Mesothelial cell of epicardium (in vitro differentiated cells): ENCODE results near the gene BNIP5. TPM values are rescaled to one million over a fixed set of nuclear protein-coding genes. Genes with fewer than 3 reads are reported as not detected.
"Not testable (repeated sequence)": the region's sequence is repeated elsewhere in the genome, so short reads cannot be mapped to it uniquely, and the experiment has no call there.

Experiments used
- DNase-seq, 2 experiments: peaks; one replicate each; pipeline ENCODE4 v3.0.0; 2021; ENCODE audit warnings: low spot score in 2 of 2; ENCODE audit not compliant: unreplicated experiment in 2 of 2
- H3K27ac Mint-ChIP-seq: 2 replicates; pipeline ENCODE4 v1.8.0; 2021; ENCODE audit warnings: mixed read lengths
- H3K27me3 Mint-ChIP-seq: 2 replicates; pipeline ENCODE4 v1.8.0; 2021; ENCODE audit warnings: low read depth, mixed read lengths
- H3K36me3 Mint-ChIP-seq: 2 replicates; pipeline ENCODE4 v1.8.0; 2021; ENCODE audit warnings: mixed read lengths
- H3K4me1 Mint-ChIP-seq: 2 replicates; pipeline ENCODE4 v1.8.0; 2021; ENCODE audit warnings: mixed read lengths
- H3K4me3 Mint-ChIP-seq: 2 replicates; pipeline ENCODE4 v1.8.0; 2021; ENCODE audit warnings: mild to moderate bottlenecking, moderate library complexity, mixed read lengths
- H3K9me3 Mint-ChIP-seq: 2 replicates; pipeline ENCODE4 v1.8.0; 2021; ENCODE audit warnings: mixed read lengths
- total RNA-seq: library from RNA; stranded (reverse); gene quantifications from 3 replicates; pipeline ENCODE4 v1.2.1, GENCODE V29; 2021
- TF ChIP-seq, protein P1 (sequence below): fragments of 200-600 bp; sonication (generic); IDR thresholded peaks from one replicate; pipeline ENCODE4 v1.5.0; 2021; ENCODE audit warnings: antibody characterized with exemption; ENCODE audit not compliant: unreplicated experiment

BNIP5 gene
- total RNA-seq, 1 donor from 2014 or later: not detected

DNA sequence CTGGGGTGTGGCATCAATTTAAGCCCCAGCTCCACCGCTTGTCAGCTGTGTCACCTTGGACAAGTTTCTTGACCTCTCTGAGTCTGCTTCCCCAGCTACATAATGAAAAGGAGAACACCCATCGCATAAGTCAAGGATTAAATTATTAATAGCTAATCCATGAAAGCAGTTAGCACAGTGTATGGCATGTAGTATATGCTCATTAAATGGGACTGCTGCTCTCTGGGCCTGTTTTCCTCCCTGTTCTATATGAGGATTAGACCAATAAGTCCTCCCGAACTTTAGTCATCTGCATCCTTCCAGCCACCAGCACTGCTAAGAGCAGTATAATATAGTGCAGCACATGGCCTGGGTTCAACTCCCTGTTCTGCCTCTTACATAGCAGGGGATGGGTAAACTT lies 31.1 kb upstream of the BNIP5 start:
- Mint-ChIP-seq H3K9me3 (no peaks in the 10 kb centered on the region), H3K4me3 (no peak overlapping the region), H3K27me3 (peaks cover 2% of the 10 kb centered on the region), H3K4me1 (peaks cover 18% of the 10 kb centered on the region), H3K27ac (no peak overlapping the region), H3K36me3 (no peaks in the 10 kb centered on the region)
- no peak for DNase-seq
- TF ChIP-seq, protein P1, sequence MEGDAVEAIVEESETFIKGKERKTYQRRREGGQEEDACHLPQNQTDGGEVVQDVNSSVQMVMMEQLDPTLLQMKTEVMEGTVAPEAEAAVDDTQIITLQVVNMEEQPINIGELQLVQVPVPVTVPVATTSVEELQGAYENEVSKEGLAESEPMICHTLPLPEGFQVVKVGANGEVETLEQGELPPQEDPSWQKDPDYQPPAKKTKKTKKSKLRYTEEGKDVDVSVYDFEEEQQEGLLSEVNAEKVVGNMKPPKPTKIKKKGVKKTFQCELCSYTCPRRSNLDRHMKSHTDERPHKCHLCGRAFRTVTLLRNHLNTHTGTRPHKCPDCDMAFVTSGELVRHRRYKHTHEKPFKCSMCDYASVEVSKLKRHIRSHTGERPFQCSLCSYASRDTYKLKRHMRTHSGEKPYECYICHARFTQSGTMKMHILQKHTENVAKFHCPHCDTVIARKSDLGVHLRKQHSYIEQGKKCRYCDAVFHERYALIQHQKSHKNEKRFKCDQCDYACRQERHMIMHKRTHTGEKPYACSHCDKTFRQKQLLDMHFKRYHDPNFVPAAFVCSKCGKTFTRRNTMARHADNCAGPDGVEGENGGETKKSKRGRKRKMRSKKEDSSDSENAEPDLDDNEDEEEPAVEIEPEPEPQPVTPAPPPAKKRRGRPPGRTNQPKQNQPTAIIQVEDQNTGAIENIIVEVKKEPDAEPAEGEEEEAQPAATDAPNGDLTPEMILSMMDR: no peak

DNA sequence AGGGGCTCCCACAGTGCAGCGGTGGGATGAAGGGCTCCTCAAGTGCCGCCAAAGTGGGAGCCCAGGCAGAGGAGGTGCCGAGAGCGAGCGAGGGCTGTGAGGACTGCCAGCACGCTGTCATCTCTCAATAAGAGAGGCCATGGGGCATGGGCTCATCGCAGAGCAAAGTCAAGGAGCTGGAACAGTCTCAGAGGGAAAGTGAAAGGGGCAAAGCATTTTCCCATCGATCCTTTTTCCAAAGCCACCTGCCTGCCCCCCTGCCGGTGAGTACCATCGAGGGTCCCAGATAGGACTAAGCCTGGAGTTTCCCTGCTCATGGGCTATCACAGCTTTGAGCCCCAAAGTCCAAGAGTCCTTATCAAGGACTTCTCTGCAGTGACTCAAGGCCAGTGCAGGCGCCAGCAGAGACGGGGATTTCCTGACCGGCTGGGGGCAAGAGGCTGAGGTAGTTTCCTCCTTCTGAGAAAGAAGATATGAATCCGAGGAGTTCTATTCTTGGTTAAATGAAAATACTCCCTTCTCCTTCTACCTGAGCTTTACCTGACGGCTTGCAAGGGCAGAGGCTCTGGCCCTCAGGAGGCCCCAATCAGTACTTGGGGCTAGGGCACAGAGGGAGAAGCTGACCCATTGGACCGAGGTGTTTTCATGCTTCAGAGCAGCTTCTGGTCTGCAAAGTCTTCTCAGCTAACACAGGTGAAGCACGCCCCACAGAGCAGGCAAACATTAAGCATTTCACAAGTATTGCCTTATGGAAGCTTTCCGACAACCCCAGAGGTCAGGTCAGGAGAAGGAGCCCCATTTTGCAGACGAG lies 28.2 kb upstream of the BNIP5 start:
- no peak overlapping the region for H3K4me3 Mint-ChIP-seq
- H3K27me3 Mint-ChIP-seq: no peaks in the 10 kb centered on the region
- no peak for DNase-seq
- peaks cover 6% of the 10 kb centered on the region for H3K4me1 Mint-ChIP-seq
- H3K36me3 Mint-ChIP-seq: no peaks in the 10 kb centered on the region
- TF ChIP-seq, protein P1: no peak
- H3K9me3 Mint-ChIP-seq: no peaks in the 10 kb centered on the region
- no peak overlapping the region for H3K27ac Mint-ChIP-seq

DNA sequence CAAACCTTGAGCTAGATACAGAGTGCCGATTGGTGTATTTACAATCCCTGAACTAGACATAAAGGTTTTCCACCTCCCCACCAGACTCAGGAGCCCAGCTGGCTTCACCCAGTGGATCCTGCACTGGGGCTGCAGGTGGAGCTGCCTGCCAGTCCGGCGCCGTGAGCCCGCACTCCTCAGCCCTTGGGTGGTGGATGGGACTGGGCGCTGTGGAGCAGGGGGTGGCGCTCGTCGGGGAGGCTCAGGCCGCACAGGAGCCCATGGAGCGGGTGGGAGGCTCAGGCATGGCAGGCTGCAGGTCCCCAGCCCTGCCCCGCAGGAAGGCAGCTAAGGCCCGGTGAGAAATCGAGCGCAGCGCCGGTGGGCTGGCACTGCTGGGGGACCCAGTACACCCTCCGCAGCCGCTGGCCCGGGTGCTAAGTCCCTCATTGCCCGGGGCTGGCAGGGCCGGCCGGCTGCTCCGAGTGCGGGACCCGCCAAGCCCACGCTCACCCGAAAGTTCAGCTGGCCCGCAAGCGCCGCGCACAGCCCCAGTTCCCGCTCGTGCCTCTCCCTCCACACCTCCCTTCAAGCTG lies 27.5 kb upstream of the BNIP5 start:
- H3K27me3 Mint-ChIP-seq, H3K36me3 Mint-ChIP-seq, H3K4me3 Mint-ChIP-seq, H3K27ac Mint-ChIP-seq, DNase-seq, H3K9me3 Mint-ChIP-seq, H3K4me1 Mint-ChIP-seq: not testable (repeated sequence)

DNA sequence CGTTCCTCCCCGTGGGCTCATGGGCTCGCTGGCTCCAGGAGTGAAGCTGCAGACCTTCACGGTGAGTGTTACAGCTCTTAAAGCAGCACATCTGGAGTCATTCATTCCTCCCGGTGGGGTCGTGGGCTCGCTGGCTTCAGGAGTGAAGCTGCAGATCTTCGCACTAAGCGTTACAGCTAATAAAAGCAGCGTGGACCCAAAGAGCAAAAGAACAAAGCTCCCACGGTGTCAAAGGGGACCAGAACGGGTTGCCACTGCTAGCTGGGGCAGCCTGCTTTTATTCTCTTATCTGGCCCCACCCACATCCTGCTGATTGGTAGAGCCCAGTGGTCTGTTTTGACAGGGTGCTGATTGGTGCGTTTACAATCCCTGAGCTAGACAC lies 26.7 kb upstream of the BNIP5 start:
- H3K36me3 Mint-ChIP-seq, H3K9me3 Mint-ChIP-seq, H3K27me3 Mint-ChIP-seq, DNase-seq, H3K27ac Mint-ChIP-seq, H3K4me3 Mint-ChIP-seq, H3K4me1 Mint-ChIP-seq: not testable (repeated sequence)

DNA sequence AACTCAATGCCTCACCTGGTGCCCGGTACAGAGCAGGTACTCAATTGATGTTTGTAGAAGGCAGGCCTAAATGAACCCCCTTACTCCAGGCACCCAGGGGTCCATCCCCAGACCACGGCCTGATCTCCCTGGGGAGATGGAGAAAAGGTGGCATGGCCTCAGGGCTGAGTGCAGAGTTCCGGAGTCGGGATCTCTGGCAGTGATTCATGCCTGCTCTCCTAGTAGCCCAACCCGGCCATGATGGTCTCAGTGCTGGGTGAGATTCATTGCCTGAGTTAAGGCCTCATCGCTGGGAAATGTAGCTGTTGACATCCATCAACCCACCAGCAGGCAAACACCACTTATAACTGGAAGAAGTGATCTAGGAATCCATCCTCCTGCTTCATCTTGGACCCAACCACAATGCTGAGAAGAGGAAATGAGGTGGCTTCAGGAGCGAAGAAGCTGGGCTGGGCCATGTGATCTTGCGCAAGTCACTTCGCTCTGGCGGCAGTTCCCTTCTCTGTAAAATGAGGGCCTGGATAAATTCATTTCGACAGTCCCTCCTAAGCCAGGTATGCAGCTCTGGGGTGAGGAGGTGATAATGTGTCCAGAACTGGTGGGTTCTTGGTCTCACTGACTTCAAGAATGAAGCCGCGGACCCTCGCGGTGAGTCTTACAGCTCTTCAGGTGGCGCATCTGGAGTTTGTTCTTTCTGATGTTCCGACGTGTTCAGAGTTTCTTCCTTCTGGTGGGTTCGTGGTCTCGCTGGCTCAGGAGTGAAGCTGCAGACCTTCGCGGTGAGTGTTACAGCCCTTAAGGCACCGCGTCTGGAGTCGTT lies 26.1 kb upstream of the BNIP5 start:
- TF ChIP-seq, protein P1: no peak
- Mint-ChIP-seq H3K27me3 (no peaks in the 10 kb centered on the region), H3K4me1 (no peaks in the 10 kb centered on the region), H3K36me3 (no peaks in the 10 kb centered on the region), H3K9me3 (no peaks in the 10 kb centered on the region), H3K4me3 (no peak overlapping the region), H3K27ac (no peak overlapping the region)
- DNase-seq: no peak

DNA sequence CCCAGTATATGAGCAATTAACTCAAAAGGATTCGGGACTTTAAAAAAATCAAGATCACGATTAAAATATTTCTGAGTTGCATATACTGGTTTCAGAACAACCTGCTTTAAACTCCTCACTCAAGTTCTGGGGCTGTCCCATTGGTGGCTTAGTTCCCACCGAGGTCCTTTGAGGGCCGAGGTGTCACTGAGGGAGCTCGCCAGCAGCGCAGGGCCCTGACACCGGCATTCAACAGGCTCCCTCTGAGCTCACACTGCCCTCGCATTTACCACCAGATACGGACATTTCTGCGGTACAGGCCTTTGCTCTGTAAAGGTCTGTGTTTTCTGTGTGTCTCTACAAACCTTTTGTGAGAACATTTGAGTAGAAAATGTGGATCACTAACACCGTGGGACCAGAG lies 24.4 kb upstream of the BNIP5 start:
- TF ChIP-seq, protein P1: no peak
- H3K36me3 Mint-ChIP-seq: no peaks in the 10 kb centered on the region
- no peak for DNase-seq
- H3K9me3 Mint-ChIP-seq: no peaks in the 10 kb centered on the region
- no peak overlapping the region for H3K4me3 Mint-ChIP-seq
- no peaks in the 10 kb centered on the region for H3K27me3 Mint-ChIP-seq
- H3K27ac Mint-ChIP-seq: no peak overlapping the region
- no peaks in the 10 kb centered on the region for H3K4me1 Mint-ChIP-seq
